ENCODE results near the gene TOMM20L. TPM values are rescaled to one million over a fixed set of nuclear protein-coding genes. Genes with fewer than 3 reads are reported as not detected.

The TOMM20L gene
- total and polyA plus RNA-seq, 2 of the 13 experiments (the other 11 are each of a cell fraction or from before 2014, with no cell fraction given), result 0.46 TPM; not detected in 1

DNA sequence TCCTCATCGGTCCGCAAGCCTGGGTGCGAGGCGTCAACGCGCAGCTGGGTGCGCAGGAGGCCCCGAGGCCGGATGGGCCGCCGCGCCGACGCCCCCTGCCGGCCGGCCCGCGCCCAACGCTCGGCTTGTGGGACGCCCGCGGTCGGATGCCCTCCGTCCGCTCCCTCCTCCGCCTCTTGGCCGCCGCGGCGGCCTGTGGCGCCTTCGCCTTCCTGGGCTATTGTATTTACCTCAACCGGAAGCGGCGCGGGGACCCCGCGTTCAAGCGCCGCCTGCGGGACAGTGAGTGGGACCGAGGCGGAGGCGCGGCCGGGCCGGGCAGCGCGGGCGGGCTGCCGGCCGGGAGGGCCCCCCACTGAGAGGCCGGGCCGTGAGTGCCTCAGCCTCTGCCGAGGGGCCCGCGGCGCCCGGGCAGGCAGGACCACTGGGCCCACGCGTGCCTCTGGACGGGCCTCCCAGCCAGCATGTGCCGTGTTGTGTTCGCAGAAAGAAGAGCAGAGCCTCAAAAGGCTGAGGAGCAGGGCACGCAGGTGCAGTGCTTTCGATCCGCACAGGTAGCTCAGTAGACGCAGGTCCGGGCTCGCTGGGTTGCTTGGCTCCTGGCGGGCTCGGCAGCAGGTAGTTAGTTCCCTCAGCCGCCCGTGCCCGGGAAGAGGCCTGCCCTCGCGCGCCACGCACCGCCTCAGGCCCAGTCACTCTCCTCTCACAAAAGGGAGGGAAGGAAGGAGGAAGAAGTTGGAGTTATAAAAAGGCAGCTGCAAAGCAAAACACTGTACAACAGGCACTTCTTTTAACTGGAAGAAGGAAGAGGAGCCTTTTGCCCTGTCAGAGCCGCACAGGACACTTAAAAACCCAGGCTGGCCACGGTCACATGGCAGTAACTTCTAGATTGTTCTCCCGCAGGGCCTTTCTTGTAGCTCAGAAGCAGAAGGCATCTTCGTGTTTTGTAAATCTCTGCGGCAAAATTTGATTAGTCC is at the start of gene TOMM20L (continued):
- TF ChIP-seq, protein P1, sequence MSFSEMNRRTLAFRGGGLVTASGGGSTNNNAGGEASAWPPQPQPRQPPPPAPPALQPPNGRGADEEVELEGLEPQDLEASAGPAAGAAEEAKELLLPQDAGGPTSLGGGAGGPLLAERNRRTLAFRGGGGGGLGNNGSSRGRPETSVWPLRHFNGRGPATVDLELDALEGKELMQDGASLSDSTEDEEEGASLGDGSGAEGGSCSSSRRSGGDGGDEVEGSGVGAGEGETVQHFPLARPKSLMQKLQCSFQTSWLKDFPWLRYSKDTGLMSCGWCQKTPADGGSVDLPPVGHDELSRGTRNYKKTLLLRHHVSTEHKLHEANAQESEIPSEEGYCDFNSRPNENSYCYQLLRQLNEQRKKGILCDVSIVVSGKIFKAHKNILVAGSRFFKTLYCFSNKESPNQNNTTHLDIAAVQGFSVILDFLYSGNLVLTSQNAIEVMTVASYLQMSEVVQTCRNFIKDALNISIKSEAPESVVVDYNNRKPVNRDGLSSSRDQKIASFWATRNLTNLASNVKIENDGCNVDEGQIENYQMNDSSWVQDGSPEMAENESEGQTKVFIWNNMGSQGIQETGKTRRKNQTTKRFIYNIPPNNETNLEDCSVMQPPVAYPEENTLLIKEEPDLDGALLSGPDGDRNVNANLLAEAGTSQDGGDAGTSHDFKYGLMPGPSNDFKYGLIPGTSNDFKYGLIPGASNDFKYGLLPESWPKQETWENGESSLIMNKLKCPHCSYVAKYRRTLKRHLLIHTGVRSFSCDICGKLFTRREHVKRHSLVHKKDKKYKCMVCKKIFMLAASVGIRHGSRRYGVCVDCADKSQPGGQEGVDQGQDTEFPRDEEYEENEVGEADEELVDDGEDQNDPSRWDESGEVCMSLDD (CRISPR knock-in tag; IDR thresholded peaks at IDR 0.05; ENCODE audit: borderline replicate concordance), result 0 out of 2 replicates have a peak, but pooled peaks have one; percentile 40
- no peak for TF ChIP-seq TARDBP (CRISPR knock-in tag; IDR thresholded peaks at IDR 0.05)
- TF ChIP-seq ZNF747 (CRISPR knock-in tag; IDR thresholded peaks at IDR 0.05; ENCODE audit: borderline replicate concordance), result 0 out of 2 replicates have a peak, but pooled peaks have one; percentile 22
- no peak for TF ChIP-seq MATR3 (CRISPR knock-in tag; IDR thresholded peaks at IDR 0.05)
- TF ChIP-seq PTBP1 (IDR thresholded peaks at IDR 0.05; ENCODE audit: low read depth, low read length, poor library complexity, severe bottlenecking), result no peak
- TF ChIP-seq AHR (CRISPR knock-in tag; IDR thresholded peaks at IDR 0.05), result 0 out of 2 replicates have a peak, but pooled peaks have one; percentile 7
- TF ChIP-seq ZNF768 (CRISPR knock-in tag; IDR thresholded peaks at IDR 0.05), result peak; percentile 84; the same call in 1 of the 2 replicates
- no peak for TF ChIP-seq NR2F2 (IDR thresholded peaks at IDR 0.05; ENCODE audit: borderline replicate concordance, low read depth)
- TF ChIP-seq ESRRA (CRISPR knock-in tag; IDR thresholded peaks at IDR 0.05; ENCODE audit: low read depth), result peak; percentile 69; the same call in 1 of the 2 replicates
- peak; percentile 80; the same call in 1 of the 2 replicates for TF ChIP-seq ZNF724P (CRISPR knock-in tag; IDR thresholded peaks at IDR 0.05; ENCODE audit: borderline replicate concordance)
- TF ChIP-seq, protein P2, sequence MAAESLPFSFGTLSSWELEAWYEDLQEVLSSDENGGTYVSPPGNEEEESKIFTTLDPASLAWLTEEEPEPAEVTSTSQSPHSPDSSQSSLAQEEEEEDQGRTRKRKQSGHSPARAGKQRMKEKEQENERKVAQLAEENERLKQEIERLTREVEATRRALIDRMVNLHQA (CRISPR knock-in tag; IDR thresholded peaks at IDR 0.05), result no peak
- TF ChIP-seq, protein P3, sequence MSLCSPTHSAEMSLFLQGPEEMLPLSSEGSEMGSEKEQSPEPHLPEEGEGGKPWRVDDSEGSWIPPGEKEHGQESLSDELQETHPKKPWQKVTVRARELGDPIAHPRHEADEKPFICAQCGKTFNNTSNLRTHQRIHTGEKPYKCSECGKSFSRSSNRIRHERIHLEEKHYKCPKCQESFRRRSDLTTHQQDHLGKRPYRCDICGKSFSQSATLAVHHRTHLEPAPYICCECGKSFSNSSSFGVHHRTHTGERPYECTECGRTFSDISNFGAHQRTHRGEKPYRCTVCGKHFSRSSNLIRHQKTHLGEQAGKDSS (CRISPR knock-in tag; IDR thresholded peaks at IDR 0.05; ENCODE audit: borderline replicate concordance, low read depth), result peak; percentile 90
- TF ChIP-seq, protein P4, sequence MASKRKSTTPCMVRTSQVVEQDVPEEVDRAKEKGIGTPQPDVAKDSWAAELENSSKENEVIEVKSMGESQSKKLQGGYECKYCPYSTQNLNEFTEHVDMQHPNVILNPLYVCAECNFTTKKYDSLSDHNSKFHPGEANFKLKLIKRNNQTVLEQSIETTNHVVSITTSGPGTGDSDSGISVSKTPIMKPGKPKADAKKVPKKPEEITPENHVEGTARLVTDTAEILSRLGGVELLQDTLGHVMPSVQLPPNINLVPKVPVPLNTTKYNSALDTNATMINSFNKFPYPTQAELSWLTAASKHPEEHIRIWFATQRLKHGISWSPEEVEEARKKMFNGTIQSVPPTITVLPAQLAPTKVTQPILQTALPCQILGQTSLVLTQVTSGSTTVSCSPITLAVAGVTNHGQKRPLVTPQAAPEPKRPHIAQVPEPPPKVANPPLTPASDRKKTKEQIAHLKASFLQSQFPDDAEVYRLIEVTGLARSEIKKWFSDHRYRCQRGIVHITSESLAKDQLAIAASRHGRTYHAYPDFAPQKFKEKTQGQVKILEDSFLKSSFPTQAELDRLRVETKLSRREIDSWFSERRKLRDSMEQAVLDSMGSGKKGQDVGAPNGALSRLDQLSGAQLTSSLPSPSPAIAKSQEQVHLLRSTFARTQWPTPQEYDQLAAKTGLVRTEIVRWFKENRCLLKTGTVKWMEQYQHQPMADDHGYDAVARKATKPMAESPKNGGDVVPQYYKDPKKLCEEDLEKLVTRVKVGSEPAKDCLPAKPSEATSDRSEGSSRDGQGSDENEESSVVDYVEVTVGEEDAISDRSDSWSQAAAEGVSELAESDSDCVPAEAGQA (IDR thresholded peaks at IDR 0.05; ENCODE audit: low read depth), result 0 out of 2 replicates have a peak, but pooled peaks have one; percentile 25
- TF ChIP-seq, protein P4 (CRISPR knock-in tag; IDR thresholded peaks at IDR 0.05; ENCODE audit: borderline replicate concordance), result no peak; the same call in none of the 2 replicates

Measured in HepG2 (cell line).